ENCODE measurements around the gene WIPF2.

GRCh38 chr17:40260528-40260927 lies 41.4 kb downstream of the WIPF2 start:
- no peak for TF ChIP-seq EZH2 (IDR thresholded peaks at IDR 0.05)
- TF ChIP-seq POLR2AphosphoS5 (IDR thresholded peaks at IDR 0.05; ENCODE audit: borderline replicate concordance, low read depth, low read length): no peak
- TF ChIP-seq FOXP2 (optimal IDR thresholded peaks at IDR 0.05; ENCODE audit: control extremely low read depth, extremely low read length, insufficient read depth): no peak
